NCI-H2107 treated with DMSO at 0.1 percent for 48 hours (cell line): ENCODE data around the gene WSB1.

Experiments
- DNase-seq: peaks from one replicate; lab custom pipeline; 2025; ENCODE audit not compliant: unreplicated experiment; lab: John Stamatoyannopoulos, UW

Gene WSB1

DNA sequence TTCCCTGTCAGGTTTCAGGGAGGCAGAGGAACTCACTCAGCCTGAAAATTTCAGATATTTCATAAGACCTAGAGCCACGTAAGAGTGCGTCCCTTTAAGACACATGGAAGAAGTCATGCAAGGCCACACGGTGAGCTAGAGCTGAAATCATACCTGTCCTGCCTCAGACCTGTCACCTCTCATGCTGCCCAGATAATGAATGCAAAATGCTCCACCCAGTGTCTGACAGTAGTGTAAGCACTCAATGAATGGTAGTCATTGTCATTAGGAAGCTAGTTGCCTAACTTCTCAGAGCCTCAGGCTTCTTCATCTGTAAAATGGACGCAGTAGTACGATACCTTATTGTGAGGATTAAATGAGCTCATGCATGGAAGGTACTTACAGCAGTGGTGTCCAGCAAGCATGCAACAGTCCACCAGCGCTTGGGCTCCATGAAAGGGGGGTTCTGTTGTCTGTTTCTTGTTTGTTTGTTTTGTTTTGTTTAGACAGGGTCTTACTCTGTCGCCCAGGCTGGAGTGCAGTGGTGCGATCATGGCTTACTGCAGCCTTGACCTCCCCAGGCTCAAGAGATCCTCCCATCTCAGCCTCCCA lies 60.7 kb downstream of the WSB1 start:
- DNase-seq = no peak

DNA sequence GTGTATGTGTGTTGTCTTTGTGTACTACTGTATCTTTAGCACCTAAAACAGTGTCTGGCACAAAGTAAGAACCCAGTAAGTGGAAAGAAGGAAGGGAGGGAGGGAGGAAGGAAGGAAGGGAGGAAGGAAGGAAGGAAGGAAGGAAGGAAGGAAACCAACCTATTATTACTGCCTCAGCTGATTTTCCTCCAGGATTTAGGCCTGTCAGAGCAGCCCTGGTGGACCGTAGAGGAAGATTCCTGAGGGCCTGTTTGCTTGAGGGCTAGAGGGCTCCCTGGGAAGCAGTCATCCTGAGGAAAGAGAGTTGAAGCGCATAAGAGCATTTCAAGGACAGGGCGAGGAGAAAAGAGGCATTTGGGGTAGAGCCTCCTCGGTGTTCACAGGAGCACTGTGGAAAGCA lies 61.5 kb downstream of the WSB1 start:
- no peak for DNase-seq

DNA sequence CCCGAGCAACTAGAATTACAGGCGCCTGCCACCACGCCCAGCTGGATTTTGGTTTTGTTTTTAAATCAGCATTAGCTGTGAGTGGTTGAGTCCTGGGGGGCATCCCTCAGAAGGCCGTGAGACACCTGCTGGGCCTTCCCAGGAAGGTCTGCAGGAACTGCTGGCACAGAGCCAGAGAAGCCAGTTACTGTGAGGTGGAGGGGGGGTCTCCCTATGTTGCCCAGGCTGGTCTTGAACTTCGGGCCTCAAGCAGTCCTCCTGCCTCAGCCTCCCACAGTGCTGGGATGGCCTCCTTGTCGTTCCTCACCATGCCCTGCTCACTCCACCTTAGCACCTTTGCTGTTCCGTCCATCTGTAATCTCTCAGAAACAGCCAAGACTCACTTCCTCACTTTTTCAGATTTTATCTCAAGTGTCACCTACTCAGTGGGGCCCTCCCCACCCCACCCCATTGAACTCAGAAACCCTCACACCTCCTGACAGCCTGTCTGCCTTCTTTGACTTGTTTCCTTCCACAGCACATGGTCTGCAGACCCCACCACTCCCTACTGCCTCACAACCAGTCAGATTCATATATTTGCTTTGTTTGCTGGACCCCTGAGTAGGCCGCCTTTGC lies 62.3 kb downstream of the WSB1 start:
- DNase-seq = no peak

DNA sequence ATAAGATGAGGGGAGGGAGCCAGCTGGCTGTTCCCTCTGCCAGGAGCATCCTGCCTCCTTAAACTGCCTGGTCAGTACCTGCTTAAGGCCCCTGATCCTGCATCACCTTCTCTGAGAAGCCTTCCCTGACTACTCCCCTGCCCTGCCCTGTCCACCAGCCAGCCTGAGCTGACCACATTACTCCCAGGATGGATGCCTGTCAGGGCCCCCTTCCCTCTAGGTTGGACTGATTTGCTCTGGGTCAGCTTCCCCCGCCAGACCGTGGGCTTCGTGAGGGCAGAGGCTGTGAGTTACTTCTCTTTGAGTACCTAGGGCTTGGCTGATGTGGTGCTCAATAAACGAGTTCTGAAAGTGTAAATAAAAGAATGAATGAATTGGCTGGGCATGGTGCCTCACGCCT lies 63.3 kb downstream of the WSB1 start:
- DNase-seq = no peak

DNA sequence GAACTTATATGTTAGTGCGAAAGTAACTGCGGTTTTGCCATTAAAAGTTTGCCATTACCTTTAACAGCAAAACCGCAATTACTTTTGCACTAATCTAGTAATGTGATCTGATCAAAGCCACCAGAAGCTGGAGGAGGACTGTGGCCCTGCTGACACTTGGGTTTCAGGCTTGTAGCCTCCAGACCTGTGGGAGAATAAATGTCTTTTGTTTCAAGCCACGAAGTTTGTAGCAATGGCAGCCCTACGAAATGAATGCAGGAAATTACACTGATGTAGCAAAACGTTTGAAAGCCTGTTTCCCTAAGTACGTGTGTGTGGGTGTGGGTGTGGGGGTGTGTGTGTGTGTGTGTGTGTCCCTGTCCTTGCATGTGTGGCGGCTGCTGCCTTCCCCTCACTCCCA lies 66.6 kb downstream of the WSB1 start:
- no peak for DNase-seq

DNA sequence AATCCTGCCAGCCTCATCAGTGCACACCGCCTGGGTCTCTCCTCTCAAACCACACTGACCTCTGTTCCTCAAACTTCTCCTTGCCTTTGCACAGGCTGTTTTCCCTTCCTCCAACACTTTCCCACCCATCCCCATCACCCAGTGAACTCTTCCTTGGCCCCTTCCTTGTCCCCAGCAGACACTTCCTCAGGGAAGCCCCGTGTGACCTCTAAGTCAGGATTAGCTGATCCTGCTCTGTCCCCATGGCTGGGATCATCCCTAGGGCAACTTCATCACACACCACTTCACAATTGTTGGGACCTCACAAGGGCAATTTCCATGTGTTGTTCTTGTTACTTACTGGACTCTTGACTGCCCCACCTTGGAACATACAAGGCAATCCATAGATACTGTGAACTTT lies 67.8 kb downstream of the WSB1 start:
- DNase-seq = no peak

DNA sequence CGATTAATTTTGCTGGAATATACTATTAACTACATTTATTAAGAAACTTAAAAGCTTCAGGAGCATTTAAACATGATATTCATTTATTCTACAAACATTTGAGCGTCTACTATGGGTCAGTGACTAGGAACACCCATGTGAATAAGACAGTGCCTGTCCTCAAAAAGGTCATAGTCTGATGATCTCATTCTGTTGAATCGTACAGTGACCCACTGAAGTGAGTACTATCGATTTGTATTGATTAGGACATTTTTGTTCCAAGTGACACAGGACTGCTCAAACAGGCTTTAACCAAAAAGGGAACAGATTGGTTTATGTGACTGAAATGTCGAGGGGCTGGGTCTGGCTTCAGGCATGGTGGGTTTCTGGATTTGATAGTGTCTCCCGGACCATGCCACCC lies 68.6 kb downstream of the WSB1 start:
- no peak for DNase-seq

DNA sequence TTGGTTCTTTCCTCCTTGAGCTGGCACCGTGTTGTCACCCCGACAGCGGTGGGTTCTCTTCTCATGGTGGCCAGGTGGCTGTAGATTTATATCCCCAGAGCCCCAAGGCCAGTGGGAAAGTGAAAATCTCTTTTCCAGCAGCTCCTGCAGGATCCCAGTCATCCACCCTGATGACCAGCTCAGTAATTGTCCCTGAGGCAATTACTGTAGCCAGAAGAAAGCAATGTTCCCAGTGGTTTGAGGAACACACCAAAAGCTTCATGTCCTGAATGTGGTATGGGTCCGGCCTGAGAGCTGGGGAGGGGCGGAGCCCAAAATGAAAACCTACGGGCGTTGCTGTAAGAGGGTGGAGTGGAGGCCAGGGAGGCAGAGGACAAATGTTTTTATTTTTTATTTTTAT lies 69.0 kb downstream of the WSB1 start:
- no peak for DNase-seq

DNA sequence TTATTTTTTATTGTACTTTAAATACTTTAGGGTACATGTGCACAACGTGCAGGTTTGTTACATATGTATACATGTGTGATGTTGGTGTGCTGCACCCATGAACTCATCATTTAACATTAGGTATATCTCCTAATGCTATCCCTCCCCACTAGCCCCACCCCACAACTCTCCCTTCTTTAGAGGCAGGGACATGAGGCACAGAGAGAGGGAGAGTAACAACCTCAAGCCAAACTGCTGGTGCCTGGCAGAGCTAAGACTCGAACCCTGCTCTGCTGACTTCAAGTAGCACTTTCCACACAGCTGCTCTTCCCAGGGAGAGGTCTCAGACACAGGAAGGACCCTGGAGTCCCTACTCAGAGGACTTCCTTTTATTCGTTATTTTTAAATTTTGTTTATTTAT lies 69.4 kb downstream of the WSB1 start:
- DNase-seq = no peak
